Activated CD4-positive, alpha-beta memory T cell treated with anti-CD3 and anti-CD28 coated beads for 36 hours (primary cell): Measurements from ENCODE around the gene ARHGEF1. TPM values are rescaled to one million over a fixed set of nuclear protein-coding genes. Genes with fewer than 3 reads are reported as not detected.

ENCODE experiments used
- CTCF ChIA-PET: fragments of 350-600 bp; sonication (Branson Sonifier 250); formaldehyde crosslinking; loops from one replicate; lab custom pipeline; 2021; ENCODE audit warnings: antibody characterized with exemption, inconsistent platforms; lab: Charles Lee
- POLR2A ChIA-PET: fragments of 350-600 bp; sonication (Branson Sonifier 250); formaldehyde crosslinking; loops from one replicate; lab custom pipeline; 2021; ENCODE audit warnings: antibody characterized with exemption; lab: Charles Lee
- DNase-seq: peaks from one replicate; pipeline ENCODE4 v3.0.0-alpha.2; 2020
- H3K27ac Mint-ChIP-seq: one replicate; pipeline ENCODE4 v1.8.0; 2021; ENCODE audit warnings: mixed read lengths
- H3K27me3 Mint-ChIP-seq: one replicate; pipeline ENCODE4 v1.8.0; 2021; ENCODE audit warnings: mixed read lengths
- H3K36me3 Mint-ChIP-seq: one replicate; pipeline ENCODE4 v1.8.0; 2021; ENCODE audit warnings: mixed read lengths
- H3K4me1 Mint-ChIP-seq: one replicate; pipeline ENCODE4 v1.8.0; 2021; ENCODE audit warnings: low read depth, mixed read lengths
- H3K4me3 Mint-ChIP-seq: one replicate; pipeline ENCODE4 v1.8.0; 2021; ENCODE audit warnings: mild to moderate bottlenecking, mixed read lengths
- H3K9me3 Mint-ChIP-seq: one replicate; pipeline ENCODE4 v1.8.0; 2021; ENCODE audit warnings: mixed read lengths
- intact Hi-C: fragments of 100-400 bp; cut with micrococcal nuclease; formaldehyde crosslinking; loops from one replicate; pipeline ENCODE4 v1.15.1; 2023
- total RNA-seq, 2 experiments: library from RNA; stranded (reverse); gene quantifications; one replicate each; pipeline ENCODE4 v1.2.3, GENCODE V29; 2021

ARHGEF1 gene
- total RNA-seq, 2 experiments from 2014 or later: 298 to 327 TPM

DNA sequence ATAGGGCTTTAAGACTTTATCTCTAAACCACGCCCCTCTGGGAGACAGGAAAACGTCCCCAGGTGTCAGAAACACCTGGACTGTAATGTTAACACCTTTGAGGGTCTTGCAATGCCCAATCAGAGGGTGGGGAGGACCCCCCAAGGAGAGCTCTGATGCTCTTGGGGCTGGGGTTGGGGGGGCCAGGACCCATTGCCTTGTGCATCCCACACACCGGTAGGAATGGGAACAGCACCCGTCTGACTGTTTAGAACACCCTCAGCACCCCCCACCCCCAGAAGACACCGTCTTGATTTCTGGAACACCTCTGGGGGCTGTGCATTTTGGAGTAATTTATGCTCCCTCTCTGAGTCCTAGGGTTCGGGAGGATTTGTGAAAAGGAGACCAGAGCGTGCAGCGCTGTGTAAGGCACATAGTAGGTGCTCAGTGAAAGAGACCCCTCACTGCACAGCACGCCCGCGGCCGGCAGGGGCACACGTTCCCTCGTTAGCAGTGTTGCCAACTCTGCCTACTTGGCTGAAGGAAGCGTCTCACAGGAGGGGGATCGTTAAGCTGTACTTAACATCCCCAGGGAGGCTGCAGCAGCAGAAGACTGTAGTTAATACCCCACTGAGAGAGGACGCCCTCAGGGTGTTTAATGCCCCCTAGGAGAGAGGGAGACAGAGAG is 48.1 kb downstream of the ARHGEF1 start:
- Mint-ChIP-seq H3K27ac (no peak overlapping the region), H3K4me3 (no peak overlapping the region), H3K36me3 (no peaks in the 10 kb centered on the region), H3K9me3 (no peaks in the 10 kb centered on the region), H3K4me1 (peaks cover 30% of the 10 kb centered on the region), H3K27me3 (peaks cover 1% of the 10 kb centered on the region)
- CTCF ChIA-PET: interaction anchor here (0.8 to 1.4 kb wide), 3 partner anchors 44 to 72 kb away, joined by 3 read pairs; partner anchors contain the start of gene RPS19
- no peak for DNase-seq
- POLR2A ChIA-PET: no interaction called here
- intact Hi-C loops: no loop called here

GRCh38 chr19:41932259-41932719 is 49.3 kb downstream of the ARHGEF1 start:
- Mint-ChIP-seq H3K4me1 (peaks cover 39% of the 10 kb centered on the region), H3K4me3 (no peak overlapping the region)
- POLR2A ChIA-PET: no interaction called here

GRCh38 chr19:41932720-41933332 is 49.8 kb downstream of the ARHGEF1 start:
- no peaks in the 10 kb centered on the region for H3K36me3 Mint-ChIP-seq
- POLR2A ChIA-PET: no interaction called here

More at GRCh38 chr19:41932259-41932719, 49.3 kb downstream of the ARHGEF1 start:
- H3K9me3 Mint-ChIP-seq: no peaks in the 10 kb centered on the region
- CTCF ChIA-PET: interaction anchor here (1.4 kb wide), 1 partner anchor 45 kb away, joined by 3 read pairs; no protein-coding TSS in a partner anchor
- no peak overlapping the region for H3K27ac Mint-ChIP-seq
- peaks cover 1% of the 10 kb centered on the region for H3K27me3 Mint-ChIP-seq
- DNase-seq: no peak
- H3K36me3 Mint-ChIP-seq: no peaks in the 10 kb centered on the region
- intact Hi-C loops: no loop called here

GRCh38 chr19:41933693-41934426 is 50.9 kb downstream of the ARHGEF1 start:
- POLR2A ChIA-PET: interaction anchor here (1.0 to 1.2 kb wide), 2 partner anchors 60 to 66 kb away, joined by 3 to 4 read pairs; no protein-coding TSS in a partner anchor
- CTCF ChIA-PET: interaction anchor here (0.7 to 2.0 kb wide), 7 partner anchors 8 to 61 kb away, joined by 3 to 10 read pairs (median 3); no protein-coding TSS in a partner anchor

More at GRCh38 chr19:41932720-41933332, 49.8 kb downstream of the ARHGEF1 start:
- no peaks in the 10 kb centered on the region for H3K9me3 Mint-ChIP-seq
- peaks cover 1% of the 10 kb centered on the region for H3K27me3 Mint-ChIP-seq
- intact Hi-C loops: no loop called here
- no peak overlapping the region for H3K27ac Mint-ChIP-seq
- peaks cover 41% of the 10 kb centered on the region for H3K4me1 Mint-ChIP-seq
- CTCF ChIA-PET: interaction anchor here (1.4 kb wide), 1 partner anchor 42 kb away, joined by 3 read pairs; no protein-coding TSS in a partner anchor
- no peak for DNase-seq
- no peak overlapping the region for H3K4me3 Mint-ChIP-seq

DNA sequence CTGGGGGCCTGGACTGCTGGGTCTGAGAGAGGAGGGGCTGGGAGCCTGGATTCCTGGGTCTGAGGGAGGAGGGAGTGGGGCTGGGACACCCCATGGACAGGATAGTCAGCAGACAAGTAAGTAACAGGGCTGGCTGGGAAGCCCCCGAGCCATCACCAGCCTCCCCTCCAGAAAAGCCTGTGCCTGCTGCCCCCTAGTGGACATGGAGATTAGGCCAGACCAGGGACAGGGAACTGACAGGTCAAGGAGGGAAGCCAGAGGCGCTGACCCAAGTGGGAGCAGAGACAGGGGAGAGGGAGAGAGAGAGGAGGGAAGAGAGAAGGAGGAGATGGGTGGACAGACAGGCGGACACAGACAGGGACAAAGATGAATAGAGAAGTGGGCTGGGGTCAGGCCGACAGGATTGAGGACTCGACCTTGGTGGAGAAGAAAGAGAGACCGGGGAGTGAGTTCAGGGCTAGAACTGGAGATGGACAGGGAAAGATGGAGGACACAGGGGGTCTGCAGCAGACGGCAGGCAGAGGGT is 51.9 kb downstream of the ARHGEF1 start:
- Mint-ChIP-seq H3K36me3 (no peaks in the 10 kb centered on the region), H3K27me3 (peaks cover 1% of the 10 kb centered on the region), H3K4me1 (peaks cover 35% of the 10 kb centered on the region), H3K27ac (peak overlapping the region; percentile 55), H3K4me3 (peak overlapping the region; percentile 4), H3K9me3 (no peaks in the 10 kb centered on the region)
- intact Hi-C loops: loop anchor here (1.0 to 2.0 kb wide), 4 partner anchors 24 to 76 kb away; partner anchors contain the start of gene RABAC1
- ChIA-PET POLR2A (interaction anchor here (1.0 to 1.2 kb wide), 2 partner anchors 61 to 67 kb away, joined by 3 to 4 read pairs; no protein-coding TSS in a partner anchor), CTCF (interaction anchor here (0.7 to 2.0 kb wide), 7 partner anchors 9 to 76 kb away, joined by 3 to 10 read pairs (median 3); no protein-coding TSS in a partner anchor)
- peak; percentile 88 for DNase-seq

More at GRCh38 chr19:41933693-41934426, 50.9 kb downstream of the ARHGEF1 start:
- Mint-ChIP-seq H3K36me3 (no peaks in the 10 kb centered on the region), H3K27me3 (peaks cover 1% of the 10 kb centered on the region), H3K4me1 (peaks cover 39% of the 10 kb centered on the region), H3K9me3 (no peaks in the 10 kb centered on the region), H3K4me3 (no peak overlapping the region), H3K27ac (peak overlapping the region; percentile 21)
- DNase-seq: no peak
- intact Hi-C loops: loop anchor here (2.0 kb wide), 2 partner anchors 25 to 75 kb away; partner anchors contain the start of gene RABAC1

DNA sequence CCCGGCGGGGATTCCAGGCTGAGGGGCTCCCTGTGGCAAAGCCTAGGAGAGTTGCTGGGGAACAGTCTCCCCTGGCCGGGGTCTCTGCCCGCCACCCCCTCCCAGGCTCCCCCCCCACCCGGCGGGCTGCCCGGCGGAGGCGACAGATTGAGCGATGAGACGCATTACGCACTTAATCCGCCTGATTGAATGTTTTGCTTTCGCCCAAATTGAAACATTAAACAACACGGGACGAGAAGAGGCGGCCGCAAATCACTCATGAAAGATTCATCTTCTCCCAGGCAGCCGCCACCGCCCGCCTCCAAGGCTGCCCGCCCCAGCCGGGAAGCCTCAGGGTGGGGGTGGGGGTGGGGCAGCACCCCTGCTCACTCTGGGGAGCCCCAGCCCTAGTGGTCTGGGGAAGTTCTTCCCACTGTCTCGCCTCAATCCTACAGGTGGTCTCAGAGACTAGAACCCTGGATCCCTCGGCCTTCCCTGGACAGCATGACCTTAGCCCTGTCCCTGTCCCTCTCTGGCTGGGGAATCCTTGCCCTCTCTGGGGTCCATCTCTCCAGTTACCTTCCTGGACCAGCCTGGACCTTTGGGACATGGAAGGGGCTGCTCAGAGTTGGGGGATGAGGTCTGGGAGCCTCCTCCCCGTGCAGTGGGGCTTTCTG is 52.9 kb downstream of the ARHGEF1 start:
- peak; percentile 61 for DNase-seq
- Mint-ChIP-seq H3K4me3 (no peak overlapping the region), H3K36me3 (no peaks in the 10 kb centered on the region), H3K27ac (peak overlapping the region; percentile 55), H3K9me3 (no peaks in the 10 kb centered on the region), H3K27me3 (peaks cover 1% of the 10 kb centered on the region), H3K4me1 (peaks cover 34% of the 10 kb centered on the region)
- CTCF ChIA-PET: interaction anchor here (0.8 to 2.0 kb wide), 5 partner anchors 10 to 77 kb away, joined by 3 to 10 read pairs (median 5); no protein-coding TSS in a partner anchor
- POLR2A ChIA-PET: interaction anchor here (2.3 kb wide), 1 partner anchor 9 kb away, joined by 14 read pairs; no protein-coding TSS in a partner anchor
- intact Hi-C loops: loop anchor here (1.0 to 2.0 kb wide), 5 partner anchors 9 to 77 kb away; partner anchors contain the start of gene RABAC1

- ChIA-PET CTCF (interaction anchor here (1.1 to 1.8 kb wide), 5 partner anchors 9 to 63 kb away, joined by 4 to 7 read pairs (median 4); partner anchors contain the start of gene RABAC1), POLR2A (interaction anchor here (1.1 to 2.3 kb wide), 2 partner anchors 9 to 66 kb away, joined by 3 to 14 read pairs; no protein-coding TSS in a partner anchor)
- H3K4me1 Mint-ChIP-seq: peaks cover 37% of the 10 kb centered on the region
- H3K9me3 Mint-ChIP-seq: no peaks in the 10 kb centered on the region
- H3K27me3 Mint-ChIP-seq: peaks cover 1% of the 10 kb centered on the region
- DNase-seq: peak; percentile 68
- H3K36me3 Mint-ChIP-seq: no peaks in the 10 kb centered on the region
- H3K4me3 Mint-ChIP-seq: peak overlapping the region; percentile 48
- peak overlapping the region; percentile 35 for H3K27ac Mint-ChIP-seq
- intact Hi-C loops: loop anchor here (1.0 kb wide), 1 partner anchor 9 kb away; no protein-coding TSS in a partner anchor
Measured at GRCh38 chr19:41936416-41936850, 53.4 kb downstream of the ARHGEF1 start.

DNA sequence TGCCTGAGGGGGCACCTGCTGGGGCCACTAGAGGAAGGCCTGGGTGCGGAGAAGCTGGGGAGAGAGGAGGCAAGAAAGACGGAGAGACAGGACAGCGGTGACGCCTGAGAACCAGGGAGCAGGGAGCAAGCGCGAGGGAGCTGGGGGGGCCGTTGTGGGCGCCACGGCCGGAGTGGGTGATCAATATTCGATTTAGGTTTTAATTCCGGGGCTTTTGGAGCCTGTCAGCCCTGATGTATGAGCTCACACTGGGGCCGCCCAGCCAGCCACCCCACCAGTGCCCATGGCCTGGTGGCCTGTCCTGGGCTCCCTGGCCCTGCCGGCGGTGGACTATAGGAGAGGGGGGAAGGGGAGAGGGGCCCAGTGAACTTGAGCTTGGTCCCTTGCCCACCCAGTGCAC is 54.0 kb downstream of the ARHGEF1 start:
- H3K4me3 Mint-ChIP-seq: no peak overlapping the region

DNA sequence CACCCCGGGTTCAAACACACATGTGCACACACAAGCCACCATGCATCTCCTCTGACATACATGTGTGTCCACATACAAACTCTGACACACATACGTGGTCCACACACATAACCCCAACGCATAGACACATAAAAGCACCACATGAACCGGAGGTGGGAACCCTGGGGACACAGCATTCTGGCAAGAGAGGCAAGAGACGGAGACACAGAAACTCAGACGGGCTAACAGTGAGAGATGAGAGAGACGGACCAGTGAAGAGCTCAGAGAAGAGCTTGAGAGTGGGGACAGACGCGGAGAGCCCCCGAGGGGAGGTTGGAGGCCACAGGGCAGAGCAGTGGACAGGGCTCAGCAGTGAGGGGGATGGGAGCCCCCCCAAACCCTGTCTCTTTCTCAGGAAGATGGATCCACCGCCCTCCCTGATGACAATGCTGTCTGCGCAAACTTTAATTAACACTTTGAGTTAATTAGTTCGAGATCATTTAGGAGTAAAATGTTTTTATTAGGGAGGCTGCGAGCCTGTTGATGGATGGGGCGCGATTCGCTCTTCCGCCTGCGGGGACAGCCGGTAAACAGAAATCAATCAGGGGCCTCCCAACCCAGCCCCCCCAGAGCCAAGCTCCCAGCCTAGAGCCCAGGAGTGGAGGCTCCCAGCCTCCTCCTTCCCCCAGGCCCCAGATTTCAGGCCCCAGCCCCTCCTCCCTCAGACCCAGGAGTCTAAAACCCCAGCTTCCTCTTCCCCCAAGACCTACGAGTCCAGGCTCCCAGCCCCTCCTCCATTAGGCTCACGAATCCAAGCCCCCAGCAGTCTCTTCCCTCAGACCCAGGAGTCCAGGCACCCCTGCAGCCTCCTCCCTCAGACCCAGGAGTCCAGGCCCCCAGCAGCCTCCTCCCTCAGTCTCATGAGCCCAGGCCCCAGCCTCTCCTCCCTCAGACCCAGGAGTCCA is 54.8 kb downstream of the ARHGEF1 start:
- intact Hi-C loops: no loop called here
- DNase-seq: no peak
- Mint-ChIP-seq H3K36me3 (no peaks in the 10 kb centered on the region), H3K27me3 (peaks cover 4% of the 10 kb centered on the region), H3K4me3 (no peak overlapping the region), H3K9me3 (no peaks in the 10 kb centered on the region), H3K4me1 (peaks cover 38% of the 10 kb centered on the region), H3K27ac (no peak overlapping the region)
- ChIA-PET CTCF (interaction anchor here (0.7 to 1.8 kb wide), 6 partner anchors 8 to 65 kb away, joined by 3 to 7 read pairs (median 4); partner anchors contain the start of gene RABAC1), POLR2A (interaction anchor here (1.1 to 2.3 kb wide), 2 partner anchors 7 to 68 kb away, joined by 3 to 14 read pairs; no protein-coding TSS in a partner anchor)

More for the DNA sequence above, 54.0 kb downstream of the ARHGEF1 start:
- H3K9me3 Mint-ChIP-seq: no peaks in the 10 kb centered on the region
- H3K36me3 Mint-ChIP-seq: no peaks in the 10 kb centered on the region
- peaks cover 38% of the 10 kb centered on the region for H3K4me1 Mint-ChIP-seq
- ChIA-PET POLR2A (interaction anchor here (1.1 to 2.3 kb wide), 2 partner anchors 8 to 67 kb away, joined by 3 to 14 read pairs; no protein-coding TSS in a partner anchor), CTCF (interaction anchor here (1.1 to 1.8 kb wide), 5 partner anchors 9 to 64 kb away, joined by 4 to 7 read pairs (median 4); partner anchors contain the start of gene RABAC1)
- peaks cover 4% of the 10 kb centered on the region for H3K27me3 Mint-ChIP-seq
- peak overlapping the region; percentile 35 for H3K27ac Mint-ChIP-seq
- no peak for DNase-seq
- intact Hi-C loops: loop anchor here (1.0 kb wide), 1 partner anchor 8 kb away; no protein-coding TSS in a partner anchor
